Nephron (organoid): ENCODE data around the gene GNG7.
"Not testable (repeated sequence)": the region's sequence is repeated elsewhere in the genome, so short reads cannot be mapped to it uniquely, and the experiment has no call there.

Experiments used
- H3K27ac Mint-ChIP-seq, 3 experiments: 2 replicates each; pipeline ENCODE4 v1.8.0; 2020; ENCODE audit warnings: mixed read lengths in 3 of 3, mild to moderate bottlenecking in 2 of 3, moderate library complexity in 1 of 3
- H3K27me3 Mint-ChIP-seq: 2 replicates; pipeline ENCODE4 v1.8.0; 2021; ENCODE audit warnings: low read depth, mild to moderate bottlenecking, moderate library complexity, mixed read lengths
- H3K36me3 Mint-ChIP-seq: 2 replicates; pipeline ENCODE4 v1.8.0; 2020; ENCODE audit warnings: low read depth, mixed read lengths
- H3K4me1 Mint-ChIP-seq: 2 replicates; pipeline ENCODE4 v1.8.0; 2020; ENCODE audit warnings: mixed read lengths
- H3K4me3 Mint-ChIP-seq, 3 experiments: 2 replicates each; pipeline ENCODE4 v1.8.0; 2020; ENCODE audit warnings: mild to moderate bottlenecking in 3 of 3, mixed read lengths in 3 of 3, moderate library complexity in 2 of 3
- H3K9me3 Mint-ChIP-seq: 2 replicates; pipeline ENCODE4 v1.8.0; 2020; ENCODE audit warnings: mixed read lengths
- CTCF ChIP-seq, 3 experiments: fragments of 200-600 bp; sonication (generic); IDR thresholded peaks; one replicate each; pipeline ENCODE4 v1.5.0; 2021; ENCODE audit warnings: antibody characterized with exemption in 3 of 3; ENCODE audit not compliant: unreplicated experiment in 3 of 3

GNG7 gene

GRCh38 chr19:2534423-2535013 lies 168.0 kb downstream of the GNG7 start:
- Mint-ChIP-seq H3K4me3 (peak overlapping the region in 2 of 3 experiments; percentile 24 to 41), H3K27ac (peak overlapping the region; percentile 80 to 95 (median 89)), H3K9me3 (peaks cover 7% of the 10 kb centered on the region), H3K4me1 (peaks cover 31% of the 10 kb centered on the region), H3K36me3 (peaks cover 7% of the 10 kb centered on the region), H3K27me3 (peaks cover 6% of the 10 kb centered on the region)
- TF ChIP-seq CTCF (IDR thresholded peaks at IDR 0.05; ENCODE audit: unreplicated experiment in 3 of 3), result no peak

- TF ChIP-seq CTCF (IDR thresholded peaks at IDR 0.05; ENCODE audit: unreplicated experiment in 3 of 3), result no peak
- peaks cover 7% of the 10 kb centered on the region for H3K9me3 Mint-ChIP-seq
Measured at GRCh38 chr19:2533686-2534422, 168.6 kb downstream of the GNG7 start.

GRCh38 chr19:2533072-2533425 lies 169.4 kb downstream of the GNG7 start:
- Mint-ChIP-seq H3K27me3 (peaks cover 6% of the 10 kb centered on the region), H3K9me3 (peaks cover 7% of the 10 kb centered on the region), H3K4me3 (no peak overlapping the region), H3K4me1 (peaks cover 31% of the 10 kb centered on the region), H3K36me3 (peaks cover 7% of the 10 kb centered on the region), H3K27ac (peak overlapping the region in 1 of 3 experiments; percentile 89)
- no peak for TF ChIP-seq CTCF (IDR thresholded peaks at IDR 0.05; ENCODE audit: unreplicated experiment in 3 of 3)

More at GRCh38 chr19:2533686-2534422, 168.6 kb downstream of the GNG7 start:
- H3K36me3 Mint-ChIP-seq, result peaks cover 7% of the 10 kb centered on the region
- peak overlapping the region; percentile 80 to 95 (median 89) for H3K27ac Mint-ChIP-seq
- peak overlapping the region in 2 of 3 experiments; percentile 24 to 41 for H3K4me3 Mint-ChIP-seq
- peaks cover 31% of the 10 kb centered on the region for H3K4me1 Mint-ChIP-seq
- H3K27me3 Mint-ChIP-seq, result peaks cover 6% of the 10 kb centered on the region

GRCh38 chr19:2532252-2533071 lies 170.0 kb downstream of the GNG7 start:
- Mint-ChIP-seq H3K27me3 (peaks cover 4% of the 10 kb centered on the region), H3K9me3 (peaks cover 7% of the 10 kb centered on the region), H3K36me3 (peaks cover 7% of the 10 kb centered on the region), H3K4me3 (no peak overlapping the region), H3K4me1 (peaks cover 31% of the 10 kb centered on the region), H3K27ac (peak overlapping the region in 1 of 3 experiments; percentile 32)
- TF ChIP-seq CTCF (IDR thresholded peaks at IDR 0.05; ENCODE audit: unreplicated experiment in 3 of 3), result no peak

- not testable (repeated sequence) for H3K9me3 Mint-ChIP-seq, H3K27me3 Mint-ChIP-seq, H3K27ac Mint-ChIP-seq, H3K36me3 Mint-ChIP-seq, H3K4me3 Mint-ChIP-seq
- H3K4me1 Mint-ChIP-seq, result peaks cover 24% of the 10 kb centered on the region
Measured at GRCh38 chr19:2529942-2530341, 172.6 kb downstream of the GNG7 start.

GRCh38 chr19:2529473-2529918 lies 173.0 kb downstream of the GNG7 start:
- peaks cover 7% of the 10 kb centered on the region for H3K9me3 Mint-ChIP-seq
- H3K4me3 Mint-ChIP-seq, result no peak overlapping the region
- no peak for TF ChIP-seq CTCF (IDR thresholded peaks at IDR 0.05; ENCODE audit: unreplicated experiment in 3 of 3)
- H3K36me3 Mint-ChIP-seq, result peaks cover 7% of the 10 kb centered on the region
- peaks cover 6% of the 10 kb centered on the region for H3K27me3 Mint-ChIP-seq
- no peak overlapping the region for H3K27ac Mint-ChIP-seq
- H3K4me1 Mint-ChIP-seq, result peaks cover 22% of the 10 kb centered on the region
